ENCODE data around the gene TATDN2. TPM values are rescaled to one million over a fixed set of nuclear protein-coding genes. Genes with fewer than 3 reads are reported as not detected.

Gene TATDN2
- total and polyA plus RNA-seq, 2 donors from 2014 or later, result 15.5 to 31.8 TPM

DNA sequence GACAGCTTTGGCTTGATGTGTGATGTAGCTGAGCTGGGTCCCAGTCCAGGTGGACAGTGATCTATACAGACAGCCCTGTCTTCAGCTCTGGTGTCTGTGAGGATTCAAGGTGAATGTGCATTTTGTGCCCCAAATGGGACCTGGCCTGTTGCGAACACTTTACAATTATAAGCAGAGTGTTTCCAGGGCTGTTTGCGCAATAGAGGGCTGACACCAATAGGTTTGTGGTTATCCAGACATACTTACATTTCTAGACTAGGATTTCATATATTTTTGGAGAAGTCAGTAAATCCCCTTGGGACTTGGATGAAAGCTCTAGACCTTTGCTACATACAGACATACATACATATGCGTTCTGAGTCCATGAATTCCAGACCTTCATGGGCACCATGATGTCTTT, 4.2 kb upstream of the TATDN2 start:
- Histone ChIP-seq H3K36me3 (ENCODE audit: control insufficient read depth in 2 of 3, insufficient read depth in 3 of 3, low read length in 3 of 3) (no peaks in the 10 kb centered on the region), H3K9me3 (ENCODE audit: control insufficient read depth in 2 of 3, insufficient read depth in 1 of 3, low read length in 3 of 3) (peaks cover 0 to 11% (median 0%) of the 10 kb centered on the region in 3 donors), H3K4me3 (ENCODE audit: low read length in 3 of 3) (no peak overlapping the region), H3K27ac (ENCODE audit: low read depth in 2 of 2, low read length in 2 of 2) (no peak overlapping the region), H3K9ac (ENCODE audit: low read length in 3 of 3) (no peak overlapping the region), H3K4me1 (ENCODE audit: control insufficient read depth in 2 of 3, insufficient read depth in 2 of 3, low read depth in 1 of 3, low read length in 3 of 3) (peaks cover 0 to 2% (median 0%) of the 10 kb centered on the region in 3 donors), H3K27me3 (ENCODE audit: control insufficient read depth, insufficient read depth, low read length) (no peaks in the 10 kb centered on the region)
- DNase-seq, result no peak
- intact Hi-C loops (cut with DNase I), result no loop called here
- TF ChIP-seq, protein P1, sequence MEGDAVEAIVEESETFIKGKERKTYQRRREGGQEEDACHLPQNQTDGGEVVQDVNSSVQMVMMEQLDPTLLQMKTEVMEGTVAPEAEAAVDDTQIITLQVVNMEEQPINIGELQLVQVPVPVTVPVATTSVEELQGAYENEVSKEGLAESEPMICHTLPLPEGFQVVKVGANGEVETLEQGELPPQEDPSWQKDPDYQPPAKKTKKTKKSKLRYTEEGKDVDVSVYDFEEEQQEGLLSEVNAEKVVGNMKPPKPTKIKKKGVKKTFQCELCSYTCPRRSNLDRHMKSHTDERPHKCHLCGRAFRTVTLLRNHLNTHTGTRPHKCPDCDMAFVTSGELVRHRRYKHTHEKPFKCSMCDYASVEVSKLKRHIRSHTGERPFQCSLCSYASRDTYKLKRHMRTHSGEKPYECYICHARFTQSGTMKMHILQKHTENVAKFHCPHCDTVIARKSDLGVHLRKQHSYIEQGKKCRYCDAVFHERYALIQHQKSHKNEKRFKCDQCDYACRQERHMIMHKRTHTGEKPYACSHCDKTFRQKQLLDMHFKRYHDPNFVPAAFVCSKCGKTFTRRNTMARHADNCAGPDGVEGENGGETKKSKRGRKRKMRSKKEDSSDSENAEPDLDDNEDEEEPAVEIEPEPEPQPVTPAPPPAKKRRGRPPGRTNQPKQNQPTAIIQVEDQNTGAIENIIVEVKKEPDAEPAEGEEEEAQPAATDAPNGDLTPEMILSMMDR (IDR thresholded peaks at IDR 0.05; ENCODE audit: borderline replicate concordance, extremely low read depth, insufficient read depth), result no peak
- no peak for FAIRE-seq

DNA sequence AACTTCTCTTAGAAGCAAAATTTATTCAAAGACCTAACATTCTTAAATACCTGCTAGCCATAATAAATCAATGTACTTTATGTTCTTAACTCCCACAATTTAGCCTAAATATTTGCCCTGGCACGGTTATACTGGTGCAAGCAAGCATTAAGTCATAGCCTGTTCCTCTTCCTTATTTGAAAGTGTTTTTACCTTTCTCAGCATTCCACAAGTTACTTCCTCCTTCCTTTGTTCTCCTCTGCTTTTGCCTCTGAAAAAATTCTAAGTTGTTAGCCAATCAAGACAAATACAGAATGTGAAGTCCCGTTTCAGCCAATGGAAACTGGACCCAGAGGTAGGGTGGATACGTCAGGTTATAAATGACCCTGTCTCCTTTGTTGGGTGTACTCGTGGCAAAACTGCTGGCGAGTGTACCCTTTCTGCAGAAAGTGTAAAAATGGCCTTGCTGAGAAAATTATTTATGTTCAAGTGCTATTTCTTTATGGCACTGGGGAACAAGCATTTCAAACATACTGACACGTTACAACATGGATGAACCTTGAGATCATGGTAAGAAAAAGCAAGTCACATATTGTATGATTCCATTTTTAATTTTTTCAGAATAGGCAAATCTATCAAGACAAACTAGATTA, 3.1 kb upstream of the TATDN2 start:
- intact Hi-C loops (cut with DNase I), result no loop called here
- H3K4me3 ChIP-seq (ENCODE audit: low read length in 3 of 3), result no peak overlapping the region
- H3K27ac ChIP-seq (ENCODE audit: low read depth in 2 of 2, low read length in 2 of 2), result no peak overlapping the region
- peaks cover 0 to 4% (median 4%) of the 10 kb centered on the region in 3 donors for H3K4me1 ChIP-seq (ENCODE audit: control insufficient read depth in 2 of 3, insufficient read depth in 2 of 3, low read depth in 1 of 3, low read length in 3 of 3)
- H3K9ac ChIP-seq (ENCODE audit: low read length in 3 of 3), result no peak overlapping the region
- TF ChIP-seq, protein P1 (IDR thresholded peaks at IDR 0.05; ENCODE audit: borderline replicate concordance, extremely low read depth, insufficient read depth), result no peak
- DNase-seq, result no peak
- no peaks in the 10 kb centered on the region for H3K36me3 ChIP-seq (ENCODE audit: control insufficient read depth in 2 of 3, insufficient read depth in 3 of 3, low read length in 3 of 3)
- H3K27me3 ChIP-seq (ENCODE audit: control insufficient read depth, insufficient read depth, low read length), result no peaks in the 10 kb centered on the region
- H3K9me3 ChIP-seq (ENCODE audit: control insufficient read depth in 2 of 3, insufficient read depth in 1 of 3, low read length in 3 of 3), result peaks cover 0 to 11% (median 0%) of the 10 kb centered on the region in 3 donors
- FAIRE-seq, result no peak

DNA sequence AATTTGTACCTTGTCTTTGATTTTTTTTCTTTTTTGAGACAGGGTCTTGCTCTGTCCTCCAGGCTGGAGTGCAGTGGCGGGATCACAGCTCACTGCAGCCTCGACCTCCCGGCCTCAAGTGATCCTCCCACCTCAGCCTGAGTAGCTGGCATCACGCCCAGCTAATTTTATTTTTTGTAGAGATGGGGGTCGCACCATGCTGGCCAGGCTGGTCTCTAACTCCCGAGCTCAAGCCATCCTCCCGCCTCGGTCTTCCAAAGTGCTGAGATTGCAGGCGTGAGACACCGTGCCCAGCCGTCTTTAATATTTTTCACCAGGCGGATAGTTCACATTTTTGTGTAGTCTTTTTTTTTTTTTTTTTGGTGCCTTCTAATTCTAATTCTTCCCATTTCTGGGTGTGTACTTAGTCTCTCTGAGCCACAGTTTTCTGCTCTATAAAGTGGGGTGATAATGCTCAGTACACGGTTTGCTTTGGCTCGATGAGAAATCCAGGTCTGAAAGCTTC, 528 bp upstream of the TATDN2 start:
- FAIRE-seq (no peak), DNase-seq (peak in 2 of 5 donors; percentile 16 to 57)
- Histone ChIP-seq H3K9ac (ENCODE audit: low read length in 3 of 3) (peak overlapping the region in 2 of 3 donors; percentile 37 to 55), H3K36me3 (ENCODE audit: control insufficient read depth in 2 of 3, insufficient read depth in 3 of 3, low read length in 3 of 3) (peaks cover 0 to 5% (median 2%) of the 10 kb centered on the region in 3 donors), H3K27me3 (ENCODE audit: control insufficient read depth, insufficient read depth, low read length) (no peaks in the 10 kb centered on the region), H3K27ac (ENCODE audit: low read depth in 2 of 2, low read length in 2 of 2) (peak overlapping the region; percentile 55 to 80), H3K4me1 (ENCODE audit: control insufficient read depth in 2 of 3, insufficient read depth in 2 of 3, low read depth in 1 of 3, low read length in 3 of 3) (peaks cover 0 to 11% (median 10%) of the 10 kb centered on the region in 3 donors), H3K4me3 (ENCODE audit: low read length in 3 of 3) (peak overlapping the region; percentile 73 to 78 (median 76)), H3K9me3 (ENCODE audit: control insufficient read depth in 2 of 3, insufficient read depth in 1 of 3, low read length in 3 of 3) (peaks cover 0 to 11% (median 0%) of the 10 kb centered on the region in 3 donors)
- intact Hi-C loops (cut with DNase I), result no loop called here
- TF ChIP-seq, protein P1 (IDR thresholded peaks at IDR 0.05; ENCODE audit: borderline replicate concordance, extremely low read depth, insufficient read depth), result no peak

Data from kidney (tissue), 14 donors.